NOMO-1 treated with dmso at 0.1 percent for 144 hours (cell line): ENCODE measurements around the gene CUL7.
"Not testable (repeated sequence)": the region's sequence is repeated elsewhere in the genome, so short reads cannot be mapped to it uniquely, and the experiment has no call there.

ENCODE experiments used
- DNase-seq: peaks from one replicate; lab custom pipeline; 2025; ENCODE audit not compliant: unreplicated experiment; lab: John Stamatoyannopoulos, UW

CUL7 gene

GRCh38 chr6:43053545-43054205 is at the start of gene CUL7:
Gene CUL7 (minus strand): TSS chr6:43053851. CDS start chr6:43052788, 1,063 bp downstream.
- DNase-seq: peak; percentile 91

GRCh38 chr6:43101497-43101896 is 47.8 kb upstream of the CUL7 start:
- DNase-seq: no peak

- DNase-seq: no peak
These were observed 43.9 kb upstream of the CUL7 start for GRCh38 chr6:43097502-43097901.

GRCh38 chr6:43097098-43097489 is 43.4 kb upstream of the CUL7 start:
- no peak for DNase-seq

GRCh38 chr6:43096451-43097097 is 42.9 kb upstream of the CUL7 start:
- no peak for DNase-seq

GRCh38 chr6:43095939-43096338 is 42.3 kb upstream of the CUL7 start:
- no peak for DNase-seq

GRCh38 chr6:43093436-43094289 is 40.0 kb upstream of the CUL7 start:
- DNase-seq: no peak

- no peak for DNase-seq
These were observed 39.0 kb upstream of the CUL7 start for GRCh38 chr6:43092635-43093034.

- no peak for DNase-seq
These were observed 37.9 kb upstream of the CUL7 start for GRCh38 chr6:43091436-43091991.

GRCh38 chr6:43091020-43091419 is 37.4 kb upstream of the CUL7 start:
- DNase-seq: no peak

GRCh38 chr6:43090559-43090956 is 36.9 kb upstream of the CUL7 start:
- no peak for DNase-seq

GRCh38 chr6:43089874-43090558 is 36.4 kb upstream of the CUL7 start:
- no peak for DNase-seq

- no peak for DNase-seq
These were observed 35.8 kb upstream of the CUL7 start for GRCh38 chr6:43089467-43089866.

- DNase-seq: no peak
These were observed 35.0 kb upstream of the CUL7 start for GRCh38 chr6:43088654-43089056.

- DNase-seq: no peak
These were observed 32.5 kb upstream of the CUL7 start for GRCh38 chr6:43086022-43086658.

GRCh38 chr6:43082806-43083655 is 29.4 kb upstream of the CUL7 start:
- DNase-seq: no peak

GRCh38 chr6:43081922-43082321 is 28.3 kb upstream of the CUL7 start:
- not testable (repeated sequence) for DNase-seq

GRCh38 chr6:43081043-43081442 is 27.4 kb upstream of the CUL7 start:
- no peak for DNase-seq

GRCh38 chr6:43078691-43079090 is 25.0 kb upstream of the CUL7 start:
- no peak for DNase-seq
